Measurements from ENCODE around the gene FBLN1.
"Not testable (repeated sequence)": the region's sequence is repeated elsewhere in the genome, so short reads cannot be mapped to it uniquely, and the experiment has no call there.

FBLN1 gene

GRCh38 chr22:45528046-45528445 is 25.4 kb downstream of the FBLN1 start:
- no peak for DNase-seq (ENCODE audit: low spot score)

- no peak for DNase-seq (ENCODE audit: low spot score)
These were observed 26.4 kb downstream of the FBLN1 start for GRCh38 chr22:45529105-45529504.

- no peak for DNase-seq (ENCODE audit: low spot score)
These were observed 27.4 kb downstream of the FBLN1 start for GRCh38 chr22:45529971-45530575.

- no peak for DNase-seq (ENCODE audit: low spot score)
These were observed 29.0 kb downstream of the FBLN1 start for GRCh38 chr22:45531441-45532234.

GRCh38 chr22:45532235-45532631 is 29.6 kb downstream of the FBLN1 start:
- no peak for DNase-seq (ENCODE audit: low spot score)

- DNase-seq (ENCODE audit: low spot score): no peak
These were observed 31.0 kb downstream of the FBLN1 start for GRCh38 chr22:45533703-45534102.

GRCh38 chr22:45534339-45535192 is 31.9 kb downstream of the FBLN1 start:
- no peak for DNase-seq (ENCODE audit: low spot score)

GRCh38 chr22:45535290-45535689 is 32.6 kb downstream of the FBLN1 start:
- DNase-seq (ENCODE audit: low spot score): no peak

GRCh38 chr22:45535835-45536234 is 33.2 kb downstream of the FBLN1 start:
- not testable (repeated sequence) for DNase-seq (ENCODE audit: low spot score)

- peak; percentile 64 for DNase-seq (ENCODE audit: low spot score)
These were observed 35.1 kb downstream of the FBLN1 start for GRCh38 chr22:45537734-45538181.

GRCh38 chr22:45538281-45538680 is 35.6 kb downstream of the FBLN1 start:
- peak; percentile 48 for DNase-seq (ENCODE audit: low spot score)

- no peak for DNase-seq (ENCODE audit: low spot score)
These were observed 37.4 kb downstream of the FBLN1 start for GRCh38 chr22:45540122-45540521.

- no peak for DNase-seq (ENCODE audit: low spot score)
These were observed 38.8 kb downstream of the FBLN1 start for GRCh38 chr22:45541382-45541979.

- DNase-seq (ENCODE audit: low spot score): no peak
These were observed 39.4 kb downstream of the FBLN1 start for GRCh38 chr22:45542001-45542520.

GRCh38 chr22:45542736-45543135 is 40.1 kb downstream of the FBLN1 start:
- not testable (repeated sequence) for DNase-seq (ENCODE audit: low spot score)

- no peak for DNase-seq (ENCODE audit: low spot score)
These were observed 40.6 kb downstream of the FBLN1 start for GRCh38 chr22:45543243-45543642.

GRCh38 chr22:45544588-45545170 is 42.0 kb downstream of the FBLN1 start:
- no peak for DNase-seq (ENCODE audit: low spot score)

GRCh38 chr22:45546333-45547015 is 43.8 kb downstream of the FBLN1 start:
- DNase-seq (ENCODE audit: low spot score): no peak

- DNase-seq (ENCODE audit: low spot score): no peak
These were observed 44.3 kb downstream of the FBLN1 start for GRCh38 chr22:45547016-45547345.

- no peak for DNase-seq (ENCODE audit: low spot score)
These were observed 45.0 kb downstream of the FBLN1 start for GRCh38 chr22:45547731-45548130.

GRCh38 chr22:45548247-45548840 is 45.7 kb downstream of the FBLN1 start:
- no peak for DNase-seq (ENCODE audit: low spot score)

Data from pons (tissue), 1 donor.